IMR-90 (cell line): ENCODE data around the gene ATOSB. TPM values are rescaled to one million over a fixed set of nuclear protein-coding genes. Genes with fewer than 3 reads are reported as not detected.

Experiments used
- ATAC-seq: fragments of 200-7000 bp; cut with Tn5 transposase; 2 replicates; pipeline ENCODE4 v1.9.1; 2020; ENCODE audit warnings: low read depth, mild to moderate bottlenecking, moderate library complexity
- BruUV-seq: library from RNA; stranded (reverse); fragments of 400-500 nt; replicated peaks from 2 replicates; lab custom pipeline; 2021; lab: Mats Ljungman, UMichigan
- CTCF ChIA-PET: fragments of 300-600 bp; formaldehyde crosslinking; extraction: SDS; loops from one replicate; lab custom pipeline; 2021; ENCODE audit warnings: antibody characterized with exemption; lab: Yijun Ruan, JAX
- POLR2A ChIA-PET: fragments of 300-600 bp; sonication (Branson Sonifier 250); formaldehyde crosslinking; loops from one replicate; lab custom pipeline; 2022; ENCODE audit warnings: antibody characterized with exemption; ENCODE audit not compliant: unreplicated experiment; lab: Charles Lee
- DNase-seq: peaks from one replicate; pipeline ENCODE4 v3.0.0; 2013
- H2AFZ ChIP-seq: replicated peaks from 2 replicates; pipeline ENCODE3; 2013; ENCODE audit warnings: low read length, mild to moderate bottlenecking; ENCODE audit not compliant: poor library complexity
- H2AK5ac ChIP-seq: 2 replicates; pipeline ENCODE4 v1.6.1; 2013; ENCODE audit warnings: low read depth, low read length, inconsistent platforms
- H2AK9ac ChIP-seq: replicated peaks from 2 replicates; pipeline ENCODE3; 2013; ENCODE audit warnings: mild to moderate bottlenecking, low read depth, low read length, moderate library complexity; ENCODE audit not compliant: poor library complexity
- H2BK120ac ChIP-seq: 2 replicates; pipeline ENCODE4 v1.6.1; 2013; ENCODE audit warnings: low read depth, low read length, inconsistent platforms
- H2BK15ac ChIP-seq: 3 replicates; pipeline ENCODE4 v1.6.1; 2013; ENCODE audit warnings: low read depth, low read length, inconsistent platforms
- H2BK20ac ChIP-seq: 2 replicates; pipeline ENCODE4 v1.6.1; 2013; ENCODE audit warnings: low read depth, mild to moderate bottlenecking, inconsistent platforms, low read length, moderate library complexity
- H2BK5ac ChIP-seq: 2 replicates; pipeline ENCODE4 v1.6.1; 2013; ENCODE audit warnings: mild to moderate bottlenecking, low read depth, low read length, inconsistent platforms; ENCODE audit not compliant: poor library complexity, severe bottlenecking
- H3K14ac ChIP-seq: replicated peaks from 2 replicates; pipeline ENCODE4 v1.6.1; 2013; ENCODE audit warnings: low read depth, low read length, inconsistent platforms
- H3K18ac ChIP-seq: 2 replicates; pipeline ENCODE4 v1.6.1; 2013; ENCODE audit warnings: low read depth, low read length, control low read depth
- H3K23ac ChIP-seq: 2 replicates; pipeline ENCODE4 v1.6.1; 2013; ENCODE audit warnings: low read depth, low read length, inconsistent platforms
- H3K27ac ChIP-seq: 2 replicates; pipeline ENCODE4 v1.5.1; 2013; ENCODE audit warnings: mild to moderate bottlenecking, control low read depth, low read length; ENCODE audit not compliant: insufficient read depth
- H3K27me3 ChIP-seq: 2 replicates; pipeline ENCODE4 v1.6.1; 2013; ENCODE audit warnings: low read length; ENCODE audit not compliant: control insufficient read depth, insufficient read depth
- H3K36me3 ChIP-seq: 2 replicates; pipeline ENCODE4 v1.6.1; 2013; ENCODE audit warnings: low read length, mixed read lengths; ENCODE audit not compliant: control insufficient read depth, insufficient read depth
- H3K4ac ChIP-seq: 2 replicates; pipeline ENCODE4 v1.6.1; 2013; ENCODE audit warnings: low read depth, low read length, inconsistent platforms
- H3K4me1 ChIP-seq: 2 replicates; pipeline ENCODE4 v1.6.1; 2013; ENCODE audit warnings: low read length, mixed read lengths; ENCODE audit not compliant: control insufficient read depth, insufficient read depth
- H3K4me2 ChIP-seq: 2 replicates; pipeline ENCODE4 v1.6.1; 2013; ENCODE audit warnings: low read depth, mild to moderate bottlenecking, control low read depth, low read length, moderate library complexity
- H3K4me3 ChIP-seq: 2 replicates; pipeline ENCODE4 v1.5.1; 2013; ENCODE audit warnings: low read depth, mild to moderate bottlenecking, control low read depth, low read length, moderate library complexity; ENCODE audit not compliant: insufficient read depth
- H3K56ac ChIP-seq: 2 replicates; pipeline ENCODE4 v1.6.1; 2013; ENCODE audit warnings: low read length, inconsistent platforms; ENCODE audit not compliant: insufficient read depth; ENCODE audit errors: extremely low read depth
- H3K79me1 ChIP-seq, 2 experiments: 2 replicates each; pipeline ENCODE4 v1.6.1; 2013; ENCODE audit warnings: low read length in 2 of 2, inconsistent platforms in 1 of 2, low read depth in 1 of 2
- H3K9ac ChIP-seq: 2 replicates; pipeline ENCODE4 v1.6.1; 2013; ENCODE audit warnings: low read depth, low read length, control low read depth
- H3K9me1 ChIP-seq: 2 replicates; pipeline ENCODE4 v1.6.1; 2013; ENCODE audit warnings: low read length, inconsistent platforms; ENCODE audit not compliant: insufficient read depth
- H3K9me3 ChIP-seq: 2 replicates; pipeline ENCODE4 v1.6.1; 2013; ENCODE audit warnings: low read length; ENCODE audit not compliant: control insufficient read depth, insufficient read depth
- H4K20me1 ChIP-seq: 2 replicates; pipeline ENCODE4 v1.6.1; 2013; ENCODE audit warnings: low read length, inconsistent platforms; ENCODE audit not compliant: insufficient read depth
- H4K5ac ChIP-seq: 2 replicates; pipeline ENCODE4 v1.6.1; 2013; ENCODE audit warnings: mild to moderate bottlenecking, low read depth, low read length, control low read depth
- H4K8ac ChIP-seq, 2 experiments: 2 replicates each; pipeline ENCODE4 v1.6.1; 2013; ENCODE audit warnings: low read depth in 2 of 2, low read length in 2 of 2, control low read depth in 1 of 2, inconsistent platforms in 1 of 2
- H4K91ac ChIP-seq: 2 replicates; pipeline ENCODE4 v1.6.1; 2013; ENCODE audit warnings: low read depth, low read length, inconsistent platforms; ENCODE audit not compliant: insufficient read depth
- BHLHE40 ChIP-seq: fragments of 150-350 bp; IDR thresholded peaks from 2 replicates; pipeline ENCODE4 v1.6.1; 2016; ENCODE audit warnings: mild to moderate bottlenecking, low read depth, low read length
- CEBPB ChIP-seq: IDR thresholded peaks from 2 replicates; pipeline ENCODE4 v1.6.1; 2012; ENCODE audit warnings: low read depth, low read length, improper control_type of control experiment
- CHD1 ChIP-seq: IDR thresholded peaks from 2 replicates; pipeline ENCODE4 v1.6.1; 2012; ENCODE audit warnings: low read depth, low read length, improper control_type of control experiment
- CTCF ChIP-seq: conservative IDR thresholded peaks from 2 replicates; pipeline ENCODE4 v1.5.1; 2012; ENCODE audit warnings: mild to moderate bottlenecking, low read depth, low read length, improper control_type of control experiment
- FOS ChIP-seq: fragments of 150-350 bp; IDR thresholded peaks from 2 replicates; pipeline ENCODE4 v1.6.1; 2016; ENCODE audit warnings: low read depth, low read length
- MAFK ChIP-seq: IDR thresholded peaks from 2 replicates; pipeline ENCODE4 v1.6.1; 2012; ENCODE audit warnings: low read depth, low read length, improper control_type of control experiment
- MAZ ChIP-seq: IDR thresholded peaks from 2 replicates; pipeline ENCODE4 v1.6.1; 2012; ENCODE audit warnings: low read depth, mild to moderate bottlenecking, low read length, improper control_type of control experiment, moderate library complexity, borderline replicate concordance
- MXI1 ChIP-seq: IDR thresholded peaks from 2 replicates; pipeline ENCODE4 v1.6.1; 2012; ENCODE audit warnings: low read depth, mild to moderate bottlenecking, low read length, moderate library complexity, borderline replicate concordance
- NFE2L2 ChIP-seq: fragments of 150-350 bp; IDR thresholded peaks from 2 replicates; pipeline ENCODE4 v1.6.1; 2016; ENCODE audit warnings: low read depth, mild to moderate bottlenecking, low read length
- POLR2A ChIP-seq: IDR thresholded peaks from 2 replicates; pipeline ENCODE4 v1.6.1; 2012; ENCODE audit warnings: mild to moderate bottlenecking, low read depth, low read length
- RAD21 ChIP-seq: IDR thresholded peaks from 2 replicates; pipeline ENCODE4 v1.6.1; 2012; ENCODE audit warnings: low read length, improper control_type of control experiment
- RCOR1 ChIP-seq: IDR thresholded peaks from 2 replicates; pipeline ENCODE4 v1.6.1; 2012; ENCODE audit warnings: mild to moderate bottlenecking, low read length, improper control_type of control experiment; ENCODE audit not compliant: insufficient replicate concordance
- RFX5 ChIP-seq: IDR thresholded peaks from 2 replicates; pipeline ENCODE4 v1.8.0; 2012; ENCODE audit warnings: low read depth, mild to moderate bottlenecking, low read length, moderate library complexity
- SMC3 ChIP-seq: fragments of 150-350 bp; IDR thresholded peaks from 2 replicates; pipeline ENCODE4 v1.6.1; 2016; ENCODE audit warnings: low read depth, mild to moderate bottlenecking, antibody characterized with exemption, low read length, moderate library complexity
- WGBS, 2 experiments: methylation state at CpG; one replicate each; pipeline versions ENCODE4 v1.1.5 to v1.1.7; 2013; ENCODE audit warnings: missing lambda C conversion rate in 2 of 2; ENCODE audit not compliant: insufficient read length in 1 of 2; ENCODE audit errors: extremely low coverage in 2 of 2; 5-methylcytosine and 5-hydroxymethylcytosine counted together
- dilution Hi-C: fragments of 300-500 bp; cut with HindIII; formaldehyde crosslinking; loops from one replicate; pipeline ENCODE4 v1.14.3; 2018; ENCODE audit warnings: low sequenced_read_pairs; ENCODE audit not compliant: unreplicated experiment
- in situ Hi-C: fragments of 300-500 bp; cut with MboI; formaldehyde crosslinking; loops from 3 replicates; pipeline ENCODE4 v1.14.3; 2019; ENCODE audit warnings: low sequenced_read_pairs, inconsistent platforms, mixed read lengths
- intact Hi-C: fragments of 100-400 bp; cut with micrococcal nuclease; formaldehyde crosslinking; loops from 2 replicates; pipeline ENCODE4 v1.10.0; 2022
- polyA plus RNA-seq, 3 experiments: library from polyadenylated mRNA; depleted of rRNA; stranded (reverse); fragments of >200 nt; gene quantifications; 2 replicates each; pipeline ENCODE4 v1.2.3, GENCODE V29; 2012; ENCODE audit warnings: low replicate concordance in 1 of 3
- total RNA-seq: library from RNA; depleted of rRNA; stranded (reverse); fragments of >200 nt; gene quantifications from 2 replicates; pipeline ENCODE4 v1.2.3, GENCODE V29; 2012
- TF ChIP-seq, protein P1 (sequence below): fragments of 150-350 bp; IDR thresholded peaks from 2 replicates; pipeline ENCODE4 v1.6.1; 2017; ENCODE audit warnings: mild to moderate bottlenecking, antibody characterized with exemption, low read length, low read depth

The ATOSB gene
- total and polyA plus RNA-seq, 2 of the 4 experiments (the other 2 are of a cell fraction): 12.0 to 40.2 TPM

DNA sequence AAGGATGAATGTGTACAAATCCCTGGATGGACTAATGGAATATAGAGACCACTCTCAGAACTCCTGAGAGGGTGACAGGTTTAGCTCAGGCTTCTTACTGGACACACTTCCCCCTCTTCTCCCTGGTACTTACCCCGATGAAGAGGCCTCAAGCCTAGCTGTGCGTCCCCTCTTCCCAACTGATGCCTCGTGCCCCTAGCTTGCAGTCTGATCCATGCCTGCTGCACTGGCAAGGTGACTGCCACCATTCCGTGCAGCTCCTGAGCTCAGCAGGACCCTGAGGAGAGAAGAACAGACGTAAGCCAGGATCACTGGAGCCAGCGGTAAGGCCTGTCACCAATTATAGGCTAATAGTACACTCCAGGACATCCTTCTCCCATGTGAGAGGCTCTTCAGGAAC lies 7.2 kb downstream of the ATOSB start:
- H3K27me3 ChIP-seq: no peaks in the 10 kb centered on the region
- no peak overlapping the region for H2BK5ac ChIP-seq
- H4K20me1 ChIP-seq: peaks cover 9% of the 10 kb centered on the region; the same call in 1 of the 2 replicates
- H3K9me1 ChIP-seq: peaks cover 19% of the 10 kb centered on the region
- BruUV-seq: no TSS peak
- peaks cover 23 to 48% of the 10 kb centered on the region in 2 experiments; a peak in 3 of 4 replicates for H3K79me1 ChIP-seq
- ATAC-seq: no peak
- H3K9me3 ChIP-seq: no peaks in the 10 kb centered on the region
- no peak overlapping the region for H2BK20ac ChIP-seq
- no peak overlapping the region for H3K18ac ChIP-seq
- dilution Hi-C loops: no loop called here
- TF ChIP-seq NFE2L2: no peak
- no peak for TF ChIP-seq RFX5
- TF ChIP-seq SMC3: no peak
- TF ChIP-seq MAFK: no peak
- TF ChIP-seq POLR2A: no peak
- no peak for TF ChIP-seq MXI1
- no peak for TF ChIP-seq RCOR1
- TF ChIP-seq FOS: no peak
- no peak for TF ChIP-seq BHLHE40
- TF ChIP-seq MAZ: no peak
- TF ChIP-seq CHD1: no peak
- TF ChIP-seq RAD21: no peak
- TF ChIP-seq, protein P1, sequence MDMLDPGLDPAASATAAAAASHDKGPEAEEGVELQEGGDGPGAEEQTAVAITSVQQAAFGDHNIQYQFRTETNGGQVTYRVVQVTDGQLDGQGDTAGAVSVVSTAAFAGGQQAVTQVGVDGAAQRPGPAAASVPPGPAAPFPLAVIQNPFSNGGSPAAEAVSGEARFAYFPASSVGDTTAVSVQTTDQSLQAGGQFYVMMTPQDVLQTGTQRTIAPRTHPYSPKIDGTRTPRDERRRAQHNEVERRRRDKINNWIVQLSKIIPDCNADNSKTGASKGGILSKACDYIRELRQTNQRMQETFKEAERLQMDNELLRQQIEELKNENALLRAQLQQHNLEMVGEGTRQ: no peak
- no peak for TF ChIP-seq CTCF
- TF ChIP-seq CEBPB: no peak
- in situ Hi-C loops: no loop called here
- ChIA-PET POLR2A (interaction anchor here (0.6 kb wide), 1 partner anchor 621 kb away, joined by 3 read pairs; no protein-coding TSS in a partner anchor), CTCF (no interaction called here)
- no peak overlapping the region for H3K4me3 ChIP-seq
- no peak overlapping the region for H2BK120ac ChIP-seq
- H3K4ac ChIP-seq: no peak overlapping the region
- intact Hi-C loops: no loop called here
- H3K56ac ChIP-seq: no peak overlapping the region
- peaks cover 33% of the 10 kb centered on the region for H3K36me3 ChIP-seq
- H3K23ac ChIP-seq: no peak overlapping the region
- no peak for DNase-seq
- no peak overlapping the region for H4K91ac ChIP-seq
- no peak overlapping the region for H4K5ac ChIP-seq
- no peak overlapping the region for H3K14ac ChIP-seq
- H3K4me1 ChIP-seq: peaks cover 17% of the 10 kb centered on the region
- H2AK5ac ChIP-seq: no peak overlapping the region
- H2BK15ac ChIP-seq: no peak overlapping the region
- H4K8ac ChIP-seq: no peak overlapping the region
- H2AK9ac ChIP-seq: no peak overlapping the region
- H3K4me2 ChIP-seq: no peak overlapping the region
- H3K27ac ChIP-seq: no peak overlapping the region
- H2AFZ ChIP-seq: no peak overlapping the region
- H3K9ac ChIP-seq: no peak overlapping the region
- no CpG with 5 or more reads among the region's 6 CpGs for WGBS, 2 experiments
